Measurements from ENCODE around the gene RBM8A.

- no peak for TF ChIP-seq POLR2A (IDR thresholded peaks at IDR 0.05)
- TF ChIP-seq CTCF (IDR thresholded peaks at IDR 0.05): no peak
These were observed 21.9 kb upstream of the RBM8A start for GRCh38 chr1:145949219-145949618.

All from thyroid gland (tissue), 4 donors.